IPS-20b (cell line): ENCODE measurements around the gene LRP5.
"Not testable (repeated sequence)": the region's sequence is repeated elsewhere in the genome, so short reads cannot be mapped to it uniquely, and the experiment has no call there.

Experiments used
- H3K27ac ChIP-seq: one replicate; pipeline ENCODE4 v1.5.1; 2013; ENCODE audit warnings: low read length
- H3K27me3 ChIP-seq: 2 replicates; pipeline ENCODE4 v1.6.1; 2013; ENCODE audit warnings: mild to moderate bottlenecking, low read length, inconsistent platforms; ENCODE audit not compliant: insufficient read depth
- H3K36me3 ChIP-seq: 2 replicates; pipeline ENCODE4 v1.6.1; 2013; ENCODE audit warnings: low read depth, mild to moderate bottlenecking, inconsistent platforms, low read length, moderate library complexity; ENCODE audit not compliant: insufficient read depth
- H3K4me1 ChIP-seq: 2 replicates; pipeline ENCODE4 v1.6.1; 2013; ENCODE audit warnings: mild to moderate bottlenecking, control low read depth, inconsistent platforms, low read length, moderate library complexity; ENCODE audit not compliant: insufficient read depth
- H3K4me3 ChIP-seq: 2 replicates; pipeline ENCODE4 v1.5.1; 2013; ENCODE audit warnings: mild to moderate bottlenecking, low read length, inconsistent platforms
- H3K9ac ChIP-seq: 2 replicates; pipeline ENCODE4 v1.6.1; 2013; ENCODE audit warnings: low read depth, mild to moderate bottlenecking, inconsistent platforms, low read length, moderate library complexity
- H3K9me3 ChIP-seq: 2 replicates; pipeline ENCODE4 v1.6.1; 2013; ENCODE audit warnings: mild to moderate bottlenecking, low read depth, low read length, inconsistent platforms; ENCODE audit not compliant: insufficient read depth

Gene LRP5

DNA sequence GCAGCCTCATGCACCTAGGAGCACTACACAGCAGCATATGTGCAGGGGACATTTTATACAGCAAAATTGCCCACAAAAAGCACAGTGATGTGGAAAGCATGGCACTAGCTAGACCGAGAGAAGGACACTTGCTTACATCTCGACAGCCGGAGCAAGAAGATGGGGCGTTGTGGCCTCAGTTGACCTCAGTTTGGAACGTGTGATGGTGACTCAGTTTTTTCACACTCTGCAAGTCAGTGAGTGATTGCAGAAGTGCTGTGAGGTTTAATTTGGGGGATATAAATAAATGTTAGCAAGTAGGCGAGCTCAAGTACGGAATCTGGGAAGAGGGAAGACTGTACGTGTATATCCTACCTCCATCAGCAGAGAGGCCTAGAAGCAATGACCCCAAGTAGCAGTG, 23.3 kb downstream of the LRP5 start:
- Histone ChIP-seq H3K27ac (no peak overlapping the region), H3K9me3 (no peaks in the 10 kb centered on the region), H3K9ac (no peak overlapping the region), H3K4me1 (peaks cover 10% of the 10 kb centered on the region; the same call in 1 of the 2 replicates), H3K36me3 (no peaks in the 10 kb centered on the region), H3K27me3 (no peaks in the 10 kb centered on the region), H3K4me3 (no peak overlapping the region)

DNA sequence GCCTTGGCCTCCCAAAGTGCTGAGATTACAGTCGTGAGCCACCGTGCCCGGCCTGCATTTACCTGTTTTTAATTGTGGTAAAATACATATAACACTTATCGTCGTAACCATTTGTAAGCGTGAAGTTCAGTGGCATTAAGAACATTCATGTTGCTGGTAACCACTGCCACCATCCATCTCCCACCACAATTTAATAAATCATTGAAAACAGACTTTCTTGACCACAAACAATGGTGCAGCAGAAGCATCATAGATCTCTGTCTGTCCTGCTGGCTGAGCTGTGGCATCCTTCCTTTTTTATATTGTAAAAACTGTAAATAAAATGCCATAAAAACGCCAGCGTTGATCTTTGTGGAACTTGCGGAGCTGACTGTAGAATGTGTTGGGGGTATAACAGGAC, 24.3 kb downstream of the LRP5 start:
- Histone ChIP-seq H3K4me1 (peaks cover 11% of the 10 kb centered on the region), H3K36me3 (no peaks in the 10 kb centered on the region), H3K27ac (no peak overlapping the region), H3K9me3 (no peaks in the 10 kb centered on the region), H3K27me3 (no peaks in the 10 kb centered on the region), H3K4me3 (no peak overlapping the region), H3K9ac (no peak overlapping the region)

DNA sequence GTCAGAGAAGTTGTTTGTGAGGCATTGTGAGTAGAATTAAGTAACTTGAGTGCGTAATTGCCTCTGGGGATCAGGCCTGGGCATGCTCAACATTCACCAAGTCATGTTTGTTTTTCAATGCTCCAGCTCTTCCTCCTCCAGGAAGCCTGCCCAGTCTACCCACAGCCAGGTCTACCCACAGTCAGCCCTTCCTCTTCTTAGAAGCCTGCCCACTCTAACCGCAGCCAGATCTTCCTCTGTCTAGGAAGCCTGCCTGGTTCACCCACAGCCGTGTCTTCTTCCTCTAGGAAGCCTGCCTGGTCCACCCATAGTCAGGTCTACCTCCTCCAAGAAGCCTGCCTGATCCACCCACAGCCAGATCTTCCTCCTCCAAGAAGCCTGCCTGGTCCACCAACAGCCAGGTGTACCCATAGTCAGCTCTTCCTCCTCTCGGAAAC, 25.0 kb downstream of the LRP5 start:
- Histone ChIP-seq H3K36me3 (no peaks in the 10 kb centered on the region), H3K4me1 (peaks cover 9% of the 10 kb centered on the region), H3K27ac (no peak overlapping the region), H3K4me3 (no peak overlapping the region), H3K9me3 (no peaks in the 10 kb centered on the region), H3K9ac (no peak overlapping the region), H3K27me3 (no peaks in the 10 kb centered on the region)

DNA sequence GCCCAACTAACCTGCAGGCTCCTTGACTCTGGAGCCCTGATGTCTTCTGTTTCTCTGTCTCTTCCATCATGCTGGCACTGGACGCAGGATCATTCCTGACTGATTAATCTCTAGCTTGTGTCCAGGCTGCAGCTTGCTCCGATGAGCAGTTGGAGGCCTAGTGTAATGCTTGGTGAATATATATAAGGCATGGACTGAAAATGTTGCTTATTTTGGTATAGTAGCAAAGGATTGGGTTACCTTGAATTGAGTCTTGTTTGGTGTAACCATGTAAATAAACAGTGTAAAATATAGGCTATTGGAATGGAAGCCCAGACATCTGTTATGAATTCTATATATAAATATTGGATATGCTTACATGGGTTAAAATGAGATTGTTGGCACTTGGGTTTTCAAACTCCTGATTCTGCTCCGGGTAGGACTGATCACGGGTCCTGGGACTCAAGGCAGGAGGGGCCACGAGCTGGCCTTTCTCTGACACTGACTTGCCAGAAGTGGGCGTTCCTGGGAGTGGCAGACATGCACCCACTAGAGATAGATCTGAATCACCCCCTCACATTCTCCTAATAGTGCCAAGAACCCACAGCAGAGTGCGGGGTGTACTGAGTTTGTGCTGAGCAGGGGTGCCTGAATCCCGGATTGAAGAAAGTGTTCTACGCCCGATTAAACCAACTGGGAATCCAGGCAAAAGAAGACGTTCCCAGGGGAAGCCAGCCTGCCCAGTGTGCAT, 25.8 kb downstream of the LRP5 start:
- no peaks in the 10 kb centered on the region for H3K9me3 ChIP-seq
- H3K4me1 ChIP-seq, result peaks cover 11% of the 10 kb centered on the region
- no peak overlapping the region for H3K27ac ChIP-seq

DNA sequence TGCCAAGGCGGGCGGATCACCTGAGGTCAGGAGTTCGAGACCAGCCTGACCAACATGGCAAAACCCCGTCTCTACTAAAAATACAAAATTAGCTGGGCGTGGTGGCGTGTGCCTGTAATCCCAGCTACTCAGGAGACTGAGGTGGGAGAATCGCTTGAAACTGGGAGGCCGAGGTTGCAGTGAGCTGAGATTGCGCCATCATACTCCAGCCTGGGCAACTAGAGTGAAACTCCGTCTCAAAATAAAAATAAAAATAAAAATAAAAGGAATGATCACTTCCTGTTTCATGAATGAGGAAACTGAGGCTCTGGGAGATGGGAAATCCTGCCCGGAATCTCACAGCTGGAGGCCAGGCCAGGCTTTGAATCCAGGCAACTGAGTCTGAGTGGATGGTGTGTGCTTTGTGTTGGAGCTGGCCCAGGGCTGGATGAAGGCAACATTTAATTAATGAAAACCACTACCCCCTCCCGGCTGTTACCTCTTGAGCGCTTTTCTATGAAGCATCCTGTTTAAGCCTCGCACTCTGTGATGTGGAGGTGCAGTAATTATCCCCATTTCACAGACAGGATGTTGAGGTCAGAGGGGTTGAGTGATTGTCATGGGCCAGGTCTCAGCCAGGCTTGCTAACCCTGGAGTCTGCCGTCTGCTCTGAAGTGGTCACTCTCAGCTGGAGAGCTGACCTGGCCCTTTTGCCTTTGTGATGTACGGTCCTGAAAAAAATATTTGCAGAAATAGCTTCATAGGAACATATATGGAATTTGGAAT, 27.8 kb downstream of the LRP5 start:
- Histone ChIP-seq H3K4me1 (peaks cover 13% of the 10 kb centered on the region), H3K9ac (no peak overlapping the region), H3K36me3 (no peaks in the 10 kb centered on the region), H3K27me3 (no peaks in the 10 kb centered on the region), H3K27ac (no peak overlapping the region), H3K4me3 (no peak overlapping the region), H3K9me3 (no peaks in the 10 kb centered on the region)

More for the DNA sequence above, 25.8 kb downstream of the LRP5 start:
- no peaks in the 10 kb centered on the region for H3K27me3 ChIP-seq
- no peak overlapping the region for H3K4me3 ChIP-seq
- H3K36me3 ChIP-seq, result no peaks in the 10 kb centered on the region
- no peak overlapping the region for H3K9ac ChIP-seq

DNA sequence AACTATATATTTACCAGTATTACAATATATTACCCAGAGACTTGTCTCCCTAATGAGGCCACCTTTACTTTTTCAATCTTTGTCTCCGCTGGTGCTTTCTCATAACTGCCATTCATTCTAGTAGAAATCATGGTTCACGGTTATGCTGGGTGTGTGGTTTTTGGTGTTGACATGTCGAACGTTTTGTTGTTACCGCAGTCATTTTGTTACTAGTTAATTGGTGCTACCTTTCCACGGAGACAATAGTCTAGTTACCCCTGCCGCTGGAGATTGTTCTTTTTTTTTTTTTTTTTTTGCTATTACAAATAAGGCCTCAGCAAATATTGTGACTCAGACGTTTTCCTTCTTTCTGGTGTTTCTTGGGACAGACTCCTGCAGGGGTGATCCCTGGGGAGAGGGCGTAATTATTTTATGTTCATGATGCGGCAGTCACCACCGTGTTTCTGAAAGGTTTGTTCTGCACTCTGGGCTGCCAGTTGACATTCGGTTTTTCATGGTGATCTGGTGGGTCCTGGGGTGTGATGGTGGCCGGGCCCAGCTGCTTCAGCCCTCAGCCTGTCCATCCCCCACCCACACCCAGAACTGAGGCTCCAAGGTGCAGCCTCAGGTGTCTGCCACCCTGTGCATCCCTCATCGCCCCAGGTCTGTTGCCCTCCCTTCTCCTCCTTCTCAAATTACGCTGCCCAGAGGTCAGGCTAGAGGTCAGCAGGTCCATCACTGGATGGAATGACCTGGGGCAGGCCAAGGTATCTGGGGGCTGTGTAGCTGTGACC, 28.6 kb downstream of the LRP5 start:
- Histone ChIP-seq H3K9ac (no peak overlapping the region), H3K4me1 (peaks cover 13% of the 10 kb centered on the region), H3K4me3 (no peak overlapping the region), H3K9me3 (no peaks in the 10 kb centered on the region), H3K27ac (no peak overlapping the region), H3K27me3 (no peaks in the 10 kb centered on the region), H3K36me3 (no peaks in the 10 kb centered on the region)

DNA sequence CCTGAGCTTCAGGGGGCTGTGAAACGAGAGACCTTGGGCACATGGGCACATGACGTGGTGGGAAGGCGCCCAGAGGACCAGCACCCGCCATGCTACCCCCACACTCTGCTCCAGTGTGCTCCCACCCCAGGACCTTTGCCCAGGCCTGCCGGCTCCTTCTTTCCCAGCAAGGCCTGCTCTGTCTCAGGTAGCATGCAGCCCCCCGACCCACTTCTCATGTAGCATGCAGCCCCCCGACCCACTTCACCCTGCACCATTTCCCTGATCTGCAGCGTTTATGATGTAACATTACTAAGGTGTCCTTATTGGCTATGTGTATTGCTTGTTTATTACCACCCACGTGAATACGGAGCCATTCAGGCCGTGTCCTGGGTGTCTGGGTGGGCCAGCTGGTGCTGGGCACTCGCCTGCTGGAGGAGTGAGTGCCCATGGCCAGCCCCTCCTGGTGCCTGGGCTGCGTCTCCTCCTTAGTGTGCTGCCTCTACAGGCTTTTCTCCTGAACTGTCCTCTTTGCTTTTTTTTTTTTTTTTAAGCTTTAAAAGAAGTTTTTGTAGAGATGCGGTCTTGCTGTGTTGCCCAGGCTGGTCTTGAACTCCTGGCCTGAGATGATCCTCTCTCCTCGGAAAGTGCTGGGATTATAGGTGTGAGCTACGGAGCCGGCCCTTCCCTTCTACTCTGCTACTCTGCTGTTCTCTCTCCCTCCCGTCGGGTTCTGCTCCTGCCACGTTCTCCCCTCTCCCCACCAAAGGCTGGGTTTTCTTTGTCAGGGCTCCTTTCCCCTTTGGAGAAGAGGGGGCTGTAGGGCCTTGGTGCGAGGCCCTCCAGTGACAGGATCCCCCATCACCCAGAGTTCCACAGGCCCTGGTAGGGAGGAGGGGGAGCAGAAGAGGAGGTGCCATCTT, 29.4 kb downstream of the LRP5 start:
- H3K4me3 ChIP-seq, result no peak overlapping the region
- peak overlapping the region; percentile 8; the same call in 1 of the 2 replicates for H3K9ac ChIP-seq
- H3K4me1 ChIP-seq, result peaks cover 13% of the 10 kb centered on the region
- H3K27me3 ChIP-seq, result no peaks in the 10 kb centered on the region
- no peaks in the 10 kb centered on the region for H3K36me3 ChIP-seq
- H3K9me3 ChIP-seq, result no peaks in the 10 kb centered on the region
- no peak overlapping the region for H3K27ac ChIP-seq

DNA sequence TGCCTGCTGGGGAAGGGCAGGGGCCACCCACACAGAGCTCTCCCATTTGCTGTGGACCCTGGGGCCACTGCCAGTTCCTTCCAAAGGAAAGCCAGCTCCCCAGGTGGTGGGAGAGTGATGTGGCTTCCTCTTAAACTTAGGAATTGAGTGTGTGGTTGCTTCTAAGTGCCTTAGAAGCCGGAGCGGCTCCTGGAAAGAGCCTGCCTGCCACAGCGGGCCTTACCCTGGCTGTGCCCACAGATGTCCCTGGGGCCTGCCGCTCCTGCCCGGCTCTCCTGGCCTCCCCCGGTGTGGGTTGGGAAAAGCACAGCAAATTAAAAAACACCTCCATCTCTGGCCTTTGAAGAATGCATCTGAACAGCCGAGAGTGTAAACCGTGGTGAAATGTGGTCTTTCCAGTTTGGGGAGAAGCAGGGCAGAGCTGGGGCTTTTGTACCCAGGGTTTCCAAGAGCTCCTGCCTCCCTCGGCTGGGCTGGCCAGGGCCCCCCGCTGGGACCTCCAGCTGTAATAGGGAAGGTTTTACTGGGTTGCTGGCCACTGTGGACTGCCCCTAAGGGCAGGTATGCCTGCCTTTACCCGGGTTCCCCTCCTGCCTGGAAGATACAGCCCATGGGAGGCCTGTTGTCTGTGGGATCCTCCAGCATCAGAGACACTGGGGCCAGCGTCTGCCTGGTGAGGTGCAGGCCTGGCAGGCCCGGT, 30.2 kb downstream of the LRP5 start:
- H3K27me3 ChIP-seq, result no peaks in the 10 kb centered on the region
- H3K9me3 ChIP-seq, result no peaks in the 10 kb centered on the region
- H3K4me1 ChIP-seq, result peaks cover 13% of the 10 kb centered on the region
- no peak overlapping the region for H3K4me3 ChIP-seq
- no peaks in the 10 kb centered on the region for H3K36me3 ChIP-seq
- H3K9ac ChIP-seq, result peak overlapping the region; percentile 51
- no peak overlapping the region for H3K27ac ChIP-seq

DNA sequence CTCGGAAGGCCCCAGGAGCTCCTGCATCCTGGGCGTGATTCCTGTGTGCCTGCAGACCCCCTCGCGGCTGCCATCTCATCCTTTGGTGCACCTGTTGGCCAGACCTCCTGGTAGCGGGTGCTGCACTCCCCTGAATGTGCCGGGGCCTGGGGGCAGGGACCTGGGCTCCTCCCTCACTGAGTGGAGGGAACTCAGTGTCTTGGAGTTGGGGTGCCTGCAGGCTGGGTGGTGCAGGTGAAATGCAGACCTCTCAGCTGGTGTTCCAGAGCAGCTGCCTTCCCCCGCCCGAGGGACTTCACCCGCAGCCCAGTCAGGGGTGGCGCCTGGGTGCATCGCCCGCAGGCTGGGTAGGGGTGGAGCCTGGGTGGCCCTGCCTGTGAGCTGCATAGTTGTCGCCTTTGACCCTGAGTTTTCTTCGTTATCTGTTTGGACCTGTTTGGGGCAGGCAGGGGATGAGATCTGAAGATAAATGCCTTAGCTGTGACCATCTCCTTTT, 31.4 kb downstream of the LRP5 start:
- no peak overlapping the region for H3K4me3 ChIP-seq
- no peaks in the 10 kb centered on the region for H3K9me3 ChIP-seq
- no peak overlapping the region for H3K9ac ChIP-seq
- peaks cover 13% of the 10 kb centered on the region for H3K4me1 ChIP-seq
- H3K27ac ChIP-seq, result no peak overlapping the region
- no peaks in the 10 kb centered on the region for H3K27me3 ChIP-seq
- no peaks in the 10 kb centered on the region for H3K36me3 ChIP-seq

DNA sequence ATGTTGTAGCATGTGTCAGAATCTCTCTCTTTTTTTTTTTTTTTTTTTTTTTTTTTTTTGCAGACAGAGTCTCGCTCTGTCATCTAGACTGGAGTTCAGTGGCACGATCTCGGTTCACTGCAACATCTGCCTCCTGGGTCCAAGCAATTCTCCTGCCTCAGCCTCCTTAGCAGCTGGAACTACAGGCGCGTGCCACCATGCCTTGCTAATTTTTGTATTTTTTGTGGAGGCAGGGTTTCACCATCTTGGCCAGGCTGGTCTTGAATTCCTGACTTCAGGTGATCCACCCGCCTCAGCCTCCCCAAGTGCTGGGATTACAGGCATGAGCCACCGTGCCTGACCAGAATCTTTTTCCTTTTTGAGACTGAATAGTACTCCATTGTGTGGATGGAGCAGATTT, 32.4 kb downstream of the LRP5 start:
- H3K4me1 ChIP-seq, result peaks cover 13% of the 10 kb centered on the region
- not testable (repeated sequence) for H3K4me3 ChIP-seq, H3K9ac ChIP-seq, H3K27me3 ChIP-seq, H3K9me3 ChIP-seq, H3K36me3 ChIP-seq, H3K27ac ChIP-seq
